Glutamatergic neuron (in vitro differentiated cells): Measurements from ENCODE around the gene PTPN7. TPM values are rescaled to one million over a fixed set of nuclear protein-coding genes. Genes with fewer than 3 reads are reported as not detected.

Experiments used
- DNase-seq: peaks from one replicate; pipeline ENCODE4 v3.0.0; 2022
- H3K27ac Mint-ChIP-seq: one replicate; pipeline ENCODE4 v1.8.0; 2020; ENCODE audit warnings: mild to moderate bottlenecking, mixed read lengths, inconsistent platforms; ENCODE audit not compliant: unreplicated experiment
- H3K27me3 Mint-ChIP-seq: one replicate; pipeline ENCODE4 v1.8.0; 2020; ENCODE audit warnings: mild to moderate bottlenecking, moderate library complexity, mixed read lengths, inconsistent platforms; ENCODE audit not compliant: unreplicated experiment
- H3K36me3 Mint-ChIP-seq: one replicate; pipeline ENCODE4 v1.8.0; 2020; ENCODE audit warnings: mild to moderate bottlenecking, mixed read lengths, inconsistent platforms; ENCODE audit not compliant: unreplicated experiment
- H3K4me1 Mint-ChIP-seq: one replicate; pipeline ENCODE4 v1.8.0; 2020; ENCODE audit warnings: mild to moderate bottlenecking, low read depth, mixed read lengths, inconsistent platforms; ENCODE audit not compliant: unreplicated experiment
- H3K4me3 Mint-ChIP-seq: one replicate; pipeline ENCODE4 v1.8.0; 2020; ENCODE audit warnings: mild to moderate bottlenecking, mixed read lengths, inconsistent platforms; ENCODE audit not compliant: unreplicated experiment
- H3K9me3 Mint-ChIP-seq: one replicate; pipeline ENCODE4 v1.8.0; 2020; ENCODE audit warnings: mild to moderate bottlenecking, moderate library complexity, mixed read lengths, inconsistent platforms; ENCODE audit not compliant: unreplicated experiment
- CTCF ChIP-seq: fragments of 200-600 bp; sonication (generic); IDR thresholded peaks from one replicate; pipeline ENCODE4 v1.5.0; 2021; ENCODE audit not compliant: partially characterized antibody, unreplicated experiment
- total RNA-seq: library from RNA; stranded (reverse); fragmentation: NEBNext Ultra II Directional; extraction: Animal tissue kit (Norgen Biotek cat#: 25700); gene quantifications from one replicate; pipeline ENCODE4 v1.2.1, GENCODE V29; 2021; ENCODE audit not compliant: unreplicated experiment

Gene PTPN7
- total RNA-seq, 1 donor from 2014 or later, result not detected

- no peak for TF ChIP-seq CTCF
- no peak for DNase-seq
- Mint-ChIP-seq H3K9me3 (peaks cover 6% of the 10 kb centered on the region), H3K27me3 (peaks cover 3% of the 10 kb centered on the region), H3K4me3 (no peak overlapping the region), H3K36me3 (no peaks in the 10 kb centered on the region), H3K27ac (no peak overlapping the region), H3K4me1 (no peaks in the 10 kb centered on the region)
Measured at GRCh38 chr1:202176949-202177927, 16.8 kb upstream of the PTPN7 start.

GRCh38 chr1:202173993-202174392 is 13.6 kb upstream of the PTPN7 start:
- H3K4me1 Mint-ChIP-seq, result no peaks in the 10 kb centered on the region

GRCh38 chr1:202172015-202172355 is 11.6 kb upstream of the PTPN7 start:
- TF ChIP-seq CTCF, result no peak
- H3K27ac Mint-ChIP-seq, result no peak overlapping the region
- H3K4me3 Mint-ChIP-seq, result no peak overlapping the region
- H3K27me3 Mint-ChIP-seq, result peaks cover 5% of the 10 kb centered on the region
- H3K4me1 Mint-ChIP-seq, result peaks cover 7% of the 10 kb centered on the region
- H3K36me3 Mint-ChIP-seq, result no peaks in the 10 kb centered on the region
- no peak for DNase-seq
- H3K9me3 Mint-ChIP-seq, result peaks cover 5% of the 10 kb centered on the region

More at GRCh38 chr1:202173993-202174392, 13.6 kb upstream of the PTPN7 start:
- peaks cover 6% of the 10 kb centered on the region for H3K9me3 Mint-ChIP-seq
- TF ChIP-seq CTCF, result no peak
- no peak overlapping the region for H3K27ac Mint-ChIP-seq
- H3K27me3 Mint-ChIP-seq, result peaks cover 3% of the 10 kb centered on the region
- no peak overlapping the region for H3K4me3 Mint-ChIP-seq
- H3K36me3 Mint-ChIP-seq, result no peaks in the 10 kb centered on the region
- DNase-seq, result no peak

GRCh38 chr1:202171292-202172014 is 11.1 kb upstream of the PTPN7 start:
- no peak overlapping the region for H3K27ac Mint-ChIP-seq
- DNase-seq, result no peak
- no peaks in the 10 kb centered on the region for H3K36me3 Mint-ChIP-seq
- no peak for TF ChIP-seq CTCF
- no peak overlapping the region for H3K4me3 Mint-ChIP-seq
- H3K4me1 Mint-ChIP-seq, result peaks cover 7% of the 10 kb centered on the region
- H3K9me3 Mint-ChIP-seq, result peaks cover 5% of the 10 kb centered on the region
- H3K27me3 Mint-ChIP-seq, result peaks cover 7% of the 10 kb centered on the region
